HL-60 (cell line): ENCODE data around the gene MUC6.

Experiments used
- DNase-seq, 2 experiments: peaks; one replicate each; pipeline ENCODE4 v3.0.0-alpha.2; 2010 to 2020; ENCODE audit warnings: low read depth in 1 of 2, low spot score in 1 of 2
- H3K27ac ChIP-seq: fragments of 250-450 bp; sonication (Bioruptor Pico); replicated peaks from 2 replicates; pipeline ENCODE4 v1.5.1; 2020; ENCODE audit warnings: mild to moderate bottlenecking, moderate library complexity
- H3K27me3 ChIP-seq: fragments of 250-450 bp; sonication (Bioruptor Pico); 2 replicates; pipeline ENCODE4 v1.5.1; 2021; ENCODE audit warnings: mild to moderate bottlenecking, moderate library complexity; ENCODE audit not compliant: insufficient read depth, poor library complexity, severe bottlenecking
- H3K4me3 ChIP-seq: replicated peaks from 2 replicates; pipeline ENCODE4 v1.5.1; 2011; ENCODE audit warnings: mild to moderate bottlenecking, control low read depth, low read length; ENCODE audit not compliant: insufficient read depth
- GABPA ChIP-seq: IDR thresholded peaks from 2 replicates; pipeline ENCODE4 v1.6.1; 2012; ENCODE audit warnings: low read depth
- POLR2AphosphoS5 ChIP-seq: IDR thresholded peaks from 2 replicates; pipeline ENCODE4 v1.6.1; 2012; ENCODE audit warnings: low read depth
- REST ChIP-seq: IDR thresholded peaks from 2 replicates; pipeline ENCODE4 v1.6.1; 2012; ENCODE audit warnings: low read depth; ENCODE audit not compliant: insufficient replicate concordance
- SPI1 ChIP-seq: IDR thresholded peaks from 2 replicates; pipeline ENCODE4 v1.6.1; 2012; ENCODE audit warnings: low read depth, mild to moderate bottlenecking, borderline replicate concordance
- TF ChIP-seq, protein P1 (sequence below): IDR thresholded peaks from one replicate; pipeline ENCODE4 v1.5.1; 2011; ENCODE audit warnings: low read length, control low read depth, inconsistent platforms; ENCODE audit not compliant: insufficient read depth

The MUC6 gene

GRCh38 chr11:995752-996420 lies 40.6 kb downstream of the MUC6 start:
- H3K27ac ChIP-seq = no peak overlapping the region
- TF ChIP-seq GABPA = no peak
- TF ChIP-seq POLR2AphosphoS5 = no peak
- no peak for TF ChIP-seq REST
- TF ChIP-seq SPI1 = no peak
- TF ChIP-seq, protein P1, sequence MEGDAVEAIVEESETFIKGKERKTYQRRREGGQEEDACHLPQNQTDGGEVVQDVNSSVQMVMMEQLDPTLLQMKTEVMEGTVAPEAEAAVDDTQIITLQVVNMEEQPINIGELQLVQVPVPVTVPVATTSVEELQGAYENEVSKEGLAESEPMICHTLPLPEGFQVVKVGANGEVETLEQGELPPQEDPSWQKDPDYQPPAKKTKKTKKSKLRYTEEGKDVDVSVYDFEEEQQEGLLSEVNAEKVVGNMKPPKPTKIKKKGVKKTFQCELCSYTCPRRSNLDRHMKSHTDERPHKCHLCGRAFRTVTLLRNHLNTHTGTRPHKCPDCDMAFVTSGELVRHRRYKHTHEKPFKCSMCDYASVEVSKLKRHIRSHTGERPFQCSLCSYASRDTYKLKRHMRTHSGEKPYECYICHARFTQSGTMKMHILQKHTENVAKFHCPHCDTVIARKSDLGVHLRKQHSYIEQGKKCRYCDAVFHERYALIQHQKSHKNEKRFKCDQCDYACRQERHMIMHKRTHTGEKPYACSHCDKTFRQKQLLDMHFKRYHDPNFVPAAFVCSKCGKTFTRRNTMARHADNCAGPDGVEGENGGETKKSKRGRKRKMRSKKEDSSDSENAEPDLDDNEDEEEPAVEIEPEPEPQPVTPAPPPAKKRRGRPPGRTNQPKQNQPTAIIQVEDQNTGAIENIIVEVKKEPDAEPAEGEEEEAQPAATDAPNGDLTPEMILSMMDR = no peak

GRCh38 chr11:995044-995751 lies 41.3 kb downstream of the MUC6 start:
- no peak for DNase-seq
- Histone ChIP-seq H3K4me3 (no peak overlapping the region), H3K27me3 (no peaks in the 10 kb centered on the region), H3K27ac (no peak overlapping the region)
- TF ChIP-seq SPI1 (0 out of 2 replicates have a peak, but pooled peaks have one; percentile 9), POLR2AphosphoS5 (no peak)

More at GRCh38 chr11:995752-996420, 40.6 kb downstream of the MUC6 start:
- H3K4me3 ChIP-seq = no peak overlapping the region
- H3K27me3 ChIP-seq = no peaks in the 10 kb centered on the region
- no peak for DNase-seq

DNA sequence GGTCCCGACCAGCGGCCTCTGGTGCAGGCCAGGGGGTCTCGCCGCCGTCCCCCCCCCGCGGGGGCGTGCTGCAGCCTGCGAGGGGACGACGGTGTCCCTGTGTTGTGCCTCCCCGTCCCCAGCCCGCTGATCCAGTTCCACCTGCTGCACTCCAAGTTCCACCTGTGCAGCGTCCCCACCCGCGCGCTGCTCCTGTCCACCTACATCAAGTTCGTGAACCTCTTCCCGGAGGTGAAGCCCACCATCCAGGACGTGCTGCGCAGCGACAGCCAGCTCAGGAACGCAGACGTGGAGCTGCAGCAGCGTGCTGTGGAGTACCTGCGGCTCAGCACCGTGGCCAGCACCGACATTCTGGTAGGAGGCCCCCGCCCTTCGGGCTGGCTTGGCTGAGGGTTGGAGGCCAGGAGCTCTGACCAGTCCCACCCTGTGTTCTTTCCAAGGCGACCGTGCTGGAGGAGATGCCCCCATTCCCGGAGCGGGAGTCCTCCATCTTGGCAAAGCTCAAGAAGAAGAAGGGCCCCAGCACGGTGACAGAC lies 42.8 kb downstream of the MUC6 start:
- Histone ChIP-seq H3K27ac (no peak overlapping the region), H3K4me3 (no peak overlapping the region), H3K27me3 (no peaks in the 10 kb centered on the region)
- no peak for DNase-seq
- TF ChIP-seq POLR2AphosphoS5 = no peak
- no peak for TF ChIP-seq GABPA
- no peak for TF ChIP-seq SPI1
- TF ChIP-seq REST = no peak
- TF ChIP-seq, protein P1 = no peak

DNA sequence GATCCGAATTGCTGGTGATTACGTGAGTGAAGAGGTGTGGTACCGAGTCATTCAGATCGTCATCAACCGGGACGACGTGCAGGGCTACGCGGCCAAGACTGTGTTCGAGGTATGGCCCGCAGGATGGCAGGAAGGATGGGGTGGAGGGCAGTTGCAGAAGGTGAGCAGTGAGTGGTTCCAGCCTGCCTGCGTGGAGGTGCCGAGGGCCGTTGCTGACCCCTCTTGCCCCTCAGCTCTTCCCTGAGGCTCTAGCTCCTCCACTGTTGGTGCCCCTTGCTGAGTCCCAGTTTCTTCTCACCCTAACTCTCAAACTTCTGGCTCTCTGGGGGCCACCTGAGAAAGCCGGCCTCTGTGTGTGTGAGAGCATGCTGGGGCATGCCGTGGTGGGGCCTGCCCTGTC lies 43.9 kb downstream of the MUC6 start:
- TF ChIP-seq SPI1 (no peak), GABPA (no peak), POLR2AphosphoS5 (no peak), REST (no peak)
- TF ChIP-seq, protein P1 = no peak
- DNase-seq = no peak
- Histone ChIP-seq H3K4me3 (no peak overlapping the region), H3K27me3 (no peaks in the 10 kb centered on the region), H3K27ac (no peak overlapping the region)
